ENCODE data around the gene CLIP2.
"Not testable (repeated sequence)": the region's sequence is repeated elsewhere in the genome, so short reads cannot be mapped to it uniquely, and the experiment has no call there.

The CLIP2 gene

GRCh38 chr7:74332373-74333176 is 43.4 kb downstream of the CLIP2 start:
- H3K4me3 ChIP-seq (ENCODE audit: low read depth, low read length), result no peak overlapping the region
- no peak for DNase-seq (ENCODE audit: low read depth)
- TF ChIP-seq POLR2A (IDR thresholded peaks at IDR 0.05; ENCODE audit: extremely low read depth, insufficient read length) (no peak), MYC (IDR thresholded peaks at IDR 0.05; ENCODE audit: low read depth, low read length) (no peak), CTCF (IDR thresholded peaks at IDR 0.05; ENCODE audit: low read depth, low read length) (no peak), MAX (IDR thresholded peaks at IDR 0.05; ENCODE audit: low read depth, low read length) (no peak)

- TF ChIP-seq POLR2A (IDR thresholded peaks at IDR 0.05; ENCODE audit: extremely low read depth, insufficient read length) (no peak), CTCF (IDR thresholded peaks at IDR 0.05; ENCODE audit: low read depth, low read length) (no peak), MYC (IDR thresholded peaks at IDR 0.05; ENCODE audit: low read depth, low read length) (no peak), MAX (IDR thresholded peaks at IDR 0.05; ENCODE audit: low read depth, low read length) (no peak)
- no peak for DNase-seq (ENCODE audit: low read depth)
These were observed 44.8 kb downstream of the CLIP2 start for GRCh38 chr7:74334030-74334429.

GRCh38 chr7:74337926-74338325 is 48.7 kb downstream of the CLIP2 start:
- DNase-seq (ENCODE audit: low read depth), result no peak
- peak overlapping the region; percentile 72 for H3K4me3 ChIP-seq (ENCODE audit: low read depth, low read length)
- TF ChIP-seq POLR2A (IDR thresholded peaks at IDR 0.05; ENCODE audit: extremely low read depth, insufficient read length), result no peak
- no peak for TF ChIP-seq CTCF (IDR thresholded peaks at IDR 0.05; ENCODE audit: low read depth, low read length)
- no peak for TF ChIP-seq MYC (IDR thresholded peaks at IDR 0.05; ENCODE audit: low read depth, low read length)
- no peak for TF ChIP-seq MAX (IDR thresholded peaks at IDR 0.05; ENCODE audit: low read depth, low read length)

More at GRCh38 chr7:74334030-74334429, 44.8 kb downstream of the CLIP2 start:
- no peak overlapping the region for H3K4me3 ChIP-seq (ENCODE audit: low read depth, low read length)

- peak overlapping the region; percentile 72 for H3K4me3 ChIP-seq (ENCODE audit: low read depth, low read length)
- peak; percentile 94 for DNase-seq (ENCODE audit: low read depth)
- no peak for TF ChIP-seq POLR2A (IDR thresholded peaks at IDR 0.05; ENCODE audit: extremely low read depth, insufficient read length)
- peak; percentile 58; the same call in 1 of the 2 replicates for TF ChIP-seq MAX (IDR thresholded peaks at IDR 0.05; ENCODE audit: low read depth, low read length)
These were observed 49.3 kb downstream of the CLIP2 start for GRCh38 chr7:74338366-74339108.

- peak overlapping the region; percentile 72 for H3K4me3 ChIP-seq (ENCODE audit: low read depth, low read length)
- DNase-seq (ENCODE audit: low read depth), result not testable (repeated sequence)
These were observed 50.4 kb downstream of the CLIP2 start for GRCh38 chr7:74339648-74340047.

GRCh38 chr7:74343281-74344131 is 54.3 kb downstream of the CLIP2 start:
- TF ChIP-seq MAX (IDR thresholded peaks at IDR 0.05; ENCODE audit: low read depth, low read length), result no peak
- TF ChIP-seq POLR2A (IDR thresholded peaks at IDR 0.05; ENCODE audit: extremely low read depth, insufficient read length), result no peak
- TF ChIP-seq MYC (IDR thresholded peaks at IDR 0.05; ENCODE audit: low read depth, low read length), result no peak
- no peak for TF ChIP-seq CTCF (IDR thresholded peaks at IDR 0.05; ENCODE audit: low read depth, low read length)
- peak; percentile 85 for DNase-seq (ENCODE audit: low read depth)
- H3K4me3 ChIP-seq (ENCODE audit: low read depth, low read length), result no peak overlapping the region

Measured in NB4 (cell line).